Lower lobe of right lung (tissue), 2 donors: ENCODE results near the gene CALML3. TPM values are rescaled to one million over a fixed set of nuclear protein-coding genes. Genes with fewer than 3 reads are reported as not detected.

ENCODE experiments used
- ATAC-seq, 2 donors: fragments of 200-7000 bp; cut with Tn5 transposase; one replicate each; pipeline ENCODE4 v1.9.1; 2020 to 2022; ENCODE audit warnings: mild to moderate bottlenecking in 2 of 2, moderate library complexity in 2 of 2
- DNase-seq: peaks from one replicate; pipeline ENCODE4 v3.0.0-alpha.2; 2020
- H3K27ac ChIP-seq: fragments of 200-600 bp; one replicate; pipeline ENCODE4 v1.8.0; 2022
- H3K27me3 ChIP-seq: fragments of 200-600 bp; one replicate; pipeline ENCODE4 v1.8.0; 2022; ENCODE audit warnings: low read depth
- H3K36me3 ChIP-seq: fragments of 200-600 bp; one replicate; pipeline ENCODE4 v1.8.0; 2022; ENCODE audit warnings: mild to moderate bottlenecking
- H3K4me1 ChIP-seq: fragments of 200-600 bp; one replicate; pipeline ENCODE4 v1.8.0; 2022
- H3K4me3 ChIP-seq: fragments of 200-600 bp; one replicate; pipeline ENCODE4 v1.8.0; 2022; ENCODE audit warnings: mild to moderate bottlenecking
- H3K9me3 ChIP-seq: fragments of 200-600 bp; one replicate; pipeline ENCODE4 v1.8.0; 2022
- intact Hi-C: fragments of 100-400 bp; cut with DNase I; formaldehyde crosslinking; loops from one replicate; pipeline ENCODE4 v1.11.0; 2022
- total RNA-seq: library from RNA; stranded (reverse); fragmentation: NEBNext Ultra II Directional; extraction: Animal tissue kit (Norgen Biotek cat#: 25700); gene quantifications from one replicate; pipeline ENCODE4 v1.2.1, GENCODE V29; 2021
- TF ChIP-seq, protein P1 (sequence below): fragments of 200-600 bp; IDR thresholded peaks from one replicate; pipeline ENCODE4 v1.8.0; 2022; ENCODE audit warnings: antibody characterized with exemption, mild to moderate bottlenecking
- donor health status: DM: no; HTN: yes; CAD: no; lungs with severe emphysema.

The CALML3 gene
- total RNA-seq, 1 donor from 2014 or later, result not detected

DNA sequence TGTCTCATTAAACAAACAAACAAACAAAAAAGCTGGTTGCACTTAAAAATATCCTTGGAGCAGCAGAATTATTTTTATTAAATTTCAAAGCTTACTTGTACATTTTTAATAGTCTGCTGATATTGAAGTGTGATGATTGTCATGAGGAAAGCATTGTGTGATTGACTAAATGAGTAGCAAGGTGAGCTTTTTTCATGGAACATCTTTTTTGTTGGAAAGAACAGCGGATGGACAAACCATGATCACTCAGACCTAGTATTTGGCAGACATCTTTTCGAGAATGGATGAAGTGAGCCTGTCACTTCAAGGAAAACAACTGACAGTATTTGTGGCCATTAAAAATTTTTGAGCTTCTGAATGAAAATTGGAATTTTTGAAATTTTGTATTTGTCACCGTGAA is 5.7 kb upstream of the CALML3 start:
- no peak for DNase-seq
- Histone ChIP-seq H3K36me3 (no peaks in the 10 kb centered on the region), H3K4me1 (no peaks in the 10 kb centered on the region), H3K9me3 (no peaks in the 10 kb centered on the region), H3K4me3 (no peak overlapping the region), H3K27ac (no peak overlapping the region), H3K27me3 (no peaks in the 10 kb centered on the region)
- no peak for ATAC-seq
- TF ChIP-seq, protein P1, sequence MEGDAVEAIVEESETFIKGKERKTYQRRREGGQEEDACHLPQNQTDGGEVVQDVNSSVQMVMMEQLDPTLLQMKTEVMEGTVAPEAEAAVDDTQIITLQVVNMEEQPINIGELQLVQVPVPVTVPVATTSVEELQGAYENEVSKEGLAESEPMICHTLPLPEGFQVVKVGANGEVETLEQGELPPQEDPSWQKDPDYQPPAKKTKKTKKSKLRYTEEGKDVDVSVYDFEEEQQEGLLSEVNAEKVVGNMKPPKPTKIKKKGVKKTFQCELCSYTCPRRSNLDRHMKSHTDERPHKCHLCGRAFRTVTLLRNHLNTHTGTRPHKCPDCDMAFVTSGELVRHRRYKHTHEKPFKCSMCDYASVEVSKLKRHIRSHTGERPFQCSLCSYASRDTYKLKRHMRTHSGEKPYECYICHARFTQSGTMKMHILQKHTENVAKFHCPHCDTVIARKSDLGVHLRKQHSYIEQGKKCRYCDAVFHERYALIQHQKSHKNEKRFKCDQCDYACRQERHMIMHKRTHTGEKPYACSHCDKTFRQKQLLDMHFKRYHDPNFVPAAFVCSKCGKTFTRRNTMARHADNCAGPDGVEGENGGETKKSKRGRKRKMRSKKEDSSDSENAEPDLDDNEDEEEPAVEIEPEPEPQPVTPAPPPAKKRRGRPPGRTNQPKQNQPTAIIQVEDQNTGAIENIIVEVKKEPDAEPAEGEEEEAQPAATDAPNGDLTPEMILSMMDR, result no peak
- intact Hi-C loops, result no loop called here

- intact Hi-C loops, result no loop called here
- no peak overlapping the region for H3K27ac ChIP-seq
- no peaks in the 10 kb centered on the region for H3K36me3 ChIP-seq
- ATAC-seq (no peak), DNase-seq (no peak)
- H3K27me3 ChIP-seq, result no peaks in the 10 kb centered on the region
- no peaks in the 10 kb centered on the region for H3K4me1 ChIP-seq
- H3K4me3 ChIP-seq, result no peak overlapping the region
- no peaks in the 10 kb centered on the region for H3K9me3 ChIP-seq
- TF ChIP-seq, protein P1, result no peak
Measured at GRCh38 chr10:5522913-5523560, 1.7 kb upstream of the CALML3 start.

- H3K27me3 ChIP-seq, result no peaks in the 10 kb centered on the region
- TF ChIP-seq, protein P1, result no peak
- no peaks in the 10 kb centered on the region for H3K4me1 ChIP-seq
- intact Hi-C loops, result no loop called here
- ATAC-seq (no peak), DNase-seq (no peak)
- H3K9me3 ChIP-seq, result no peaks in the 10 kb centered on the region
- H3K36me3 ChIP-seq, result no peaks in the 10 kb centered on the region
- H3K4me3 ChIP-seq, result no peak overlapping the region
- H3K27ac ChIP-seq, result no peak overlapping the region
Measured at GRCh38 chr10:5523796-5524574, 776 bp upstream of the CALML3 start.

DNA sequence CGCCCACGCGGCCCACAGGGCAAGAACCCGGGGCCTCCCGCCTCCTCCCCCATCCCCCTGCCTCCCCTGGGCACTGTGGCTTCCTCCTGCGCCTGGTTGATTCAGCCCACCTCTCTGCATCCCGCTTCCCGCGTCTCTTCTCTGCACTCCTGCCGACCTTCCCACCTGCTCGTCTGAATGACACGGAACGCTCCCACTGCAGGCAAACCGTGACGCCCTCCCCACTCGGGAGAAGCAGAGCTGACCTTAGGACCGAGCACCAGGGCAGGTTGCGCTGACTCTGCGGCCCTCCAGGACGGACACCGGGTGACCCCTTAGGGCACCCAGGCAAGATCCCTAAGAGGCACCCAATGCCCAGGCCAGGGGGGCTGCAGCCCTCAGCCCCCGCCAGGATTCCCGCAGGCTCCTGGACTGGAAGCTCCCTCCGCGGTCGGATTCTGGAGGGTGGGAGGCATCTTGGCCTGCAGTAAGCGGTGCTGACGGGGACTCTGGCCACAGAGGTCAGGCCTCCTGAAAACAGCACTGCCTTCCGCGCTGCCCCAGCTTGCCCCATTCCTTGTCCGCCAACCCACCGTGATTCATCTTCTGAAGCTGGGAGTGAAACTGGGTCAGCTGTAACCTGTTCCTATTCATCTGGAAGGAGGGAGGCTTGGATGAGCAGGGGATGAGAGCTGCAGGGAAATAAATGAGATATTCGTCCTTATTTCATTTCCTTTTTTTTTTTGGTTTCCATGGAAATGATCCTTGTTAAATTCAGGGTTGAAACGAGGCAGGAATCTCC is 990 bp downstream of the CALML3 start:
- H3K36me3 ChIP-seq, result no peaks in the 10 kb centered on the region
- intact Hi-C loops, result no loop called here
- no peaks in the 10 kb centered on the region for H3K4me1 ChIP-seq
- no peaks in the 10 kb centered on the region for H3K27me3 ChIP-seq
- TF ChIP-seq, protein P1, result no peak
- H3K27ac ChIP-seq, result no peak overlapping the region
- no peak for ATAC-seq
- no peaks in the 10 kb centered on the region for H3K9me3 ChIP-seq
- DNase-seq, result no peak
- H3K4me3 ChIP-seq, result no peak overlapping the region

- no peaks in the 10 kb centered on the region for H3K4me1 ChIP-seq
- no peaks in the 10 kb centered on the region for H3K9me3 ChIP-seq
- intact Hi-C loops, result no loop called here
- no peak overlapping the region for H3K4me3 ChIP-seq
- no peak for DNase-seq
- H3K27me3 ChIP-seq, result no peaks in the 10 kb centered on the region
- no peak overlapping the region for H3K27ac ChIP-seq
- TF ChIP-seq, protein P1, result no peak
- ATAC-seq, result no peak
- H3K36me3 ChIP-seq, result no peaks in the 10 kb centered on the region
Measured at GRCh38 chr10:5526691-5527331, 2.0 kb downstream of the CALML3 start.
